ENCODE results near the gene RNF128. TPM values are rescaled to one million over a fixed set of nuclear protein-coding genes. Genes with fewer than 3 reads are reported as not detected.
A peak's percentile ranks its signal among the peaks of the same experiment; 100 is the strongest.

The RNF128 gene
- total and polyA plus RNA-seq, 2 donors (not counting 3 experiments of a cell fraction or from before 2014, with no cell fraction given), result not detected

DNA sequence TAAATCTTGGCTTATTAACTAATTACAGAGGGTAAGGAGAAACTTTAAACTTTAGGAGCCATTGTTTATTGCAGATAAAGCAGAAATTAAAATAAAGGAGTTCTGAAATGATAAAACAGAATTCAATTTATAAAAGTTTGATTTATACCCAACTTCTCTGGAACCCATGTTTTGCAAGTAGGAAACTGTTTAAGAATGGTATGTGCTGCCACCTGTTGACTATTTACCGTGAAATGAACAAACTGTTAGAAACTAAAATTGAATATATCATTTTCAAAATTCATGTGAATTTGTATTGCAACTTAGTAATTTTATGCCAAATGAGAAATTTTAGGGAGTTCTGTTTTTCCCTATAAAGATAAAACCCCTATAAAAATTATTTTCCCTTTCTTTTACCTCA lies 65.0 kb downstream of the RNF128 start:
- Histone ChIP-seq H3K9me3 (replicated peaks; ENCODE audit: control insufficient read depth, insufficient read depth, low read length) (no peaks in the 10 kb centered on the region), H3K4me3 (replicated peaks in 1 of 3; ENCODE audit: insufficient read depth in 1 of 3, low read depth in 1 of 3, low read length in 3 of 3) (no peak overlapping the region), H3K36me3 (ENCODE audit: control insufficient read depth in 2 of 2, extremely low read depth in 1 of 2, insufficient read depth in 2 of 2, low read length in 2 of 2) (no peaks in the 10 kb centered on the region), H3K9me1 (replicated peaks; ENCODE audit: control insufficient read depth, extremely low read depth, insufficient read depth, low read length) (no peaks in the 10 kb centered on the region), H3K79me2 (ENCODE audit: control insufficient read depth, insufficient read depth, low read length) (no peaks in the 10 kb centered on the region), H3K27me3 (ENCODE audit: control insufficient read depth in 2 of 2, insufficient read depth in 2 of 2, low read length in 2 of 2) (peaks cover 0 to 1% of the 10 kb centered on the region in 2 experiments), H3K4me2 (ENCODE audit: insufficient read depth, low read length) (no peak overlapping the region), H3K9ac (replicated peaks; ENCODE audit: extremely low read depth, insufficient read depth, low read length) (no peak overlapping the region), H2AFZ (ENCODE audit: low read depth, low read length) (no peak overlapping the region), H3K4me1 (ENCODE audit: control insufficient read depth, extremely low read depth, insufficient read depth, low read length) (no peaks in the 10 kb centered on the region), H3K27ac (ENCODE audit: insufficient read depth, low read depth, low read length) (no peak overlapping the region), H4K20me1 (replicated peaks; ENCODE audit: control insufficient read depth, extremely low read depth, insufficient read depth, low read length) (no peaks in the 10 kb centered on the region)
- BruUV-seq (replicated peaks), result no TSS peak
- DNase-seq (ENCODE audit: low read depth, low spot score) (peak; percentile 2), FAIRE-seq (peak; percentile 24)
- intact Hi-C loops (cut with micrococcal nuclease), result loop anchor here (5.0 to 10.0 kb wide), 2 partner anchors 307 to 374 kb away; no protein-coding TSS in a partner anchor
- dilution Hi-C loops (cut with MboI; ENCODE audit: extremely low pct_ligation_motif_present, low sequenced_read_pairs), result no loop called here
- ChIA-PET CTCF (interaction anchor here (0.8 to 1.0 kb wide), 4 partner anchors 9 to 915 kb away, joined by 3 read pairs; no protein-coding TSS in a partner anchor), POLR2A (no interaction called here)
- TF ChIP-seq GATA2 (IDR thresholded peaks at IDR 0.05; ENCODE audit: insufficient read depth, insufficient read length, low read depth, low read length), result no peak
- TF ChIP-seq JUN (IDR thresholded peaks at IDR 0.05; ENCODE audit: borderline replicate concordance, insufficient read depth, insufficient read length, low read depth), result no peak
- no peak for TF ChIP-seq FOS (IDR thresholded peaks at IDR 0.05; ENCODE audit: borderline replicate concordance, insufficient read depth, low read length)
- TF ChIP-seq POLR2A (IDR thresholded peaks at IDR 0.05; ENCODE audit: low read depth, low read length), result no peak
- TF ChIP-seq, protein P1, sequence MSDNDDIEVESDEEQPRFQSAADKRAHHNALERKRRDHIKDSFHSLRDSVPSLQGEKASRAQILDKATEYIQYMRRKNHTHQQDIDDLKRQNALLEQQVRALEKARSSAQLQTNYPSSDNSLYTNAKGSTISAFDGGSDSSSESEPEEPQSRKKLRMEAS (IDR thresholded peaks at IDR 0.05; ENCODE audit: insufficient read depth, insufficient read length), result no peak
- no peak for TF ChIP-seq MYC (IDR thresholded peaks at IDR 0.05; ENCODE audit: low read depth, low read length)
- TF ChIP-seq, protein P2, sequence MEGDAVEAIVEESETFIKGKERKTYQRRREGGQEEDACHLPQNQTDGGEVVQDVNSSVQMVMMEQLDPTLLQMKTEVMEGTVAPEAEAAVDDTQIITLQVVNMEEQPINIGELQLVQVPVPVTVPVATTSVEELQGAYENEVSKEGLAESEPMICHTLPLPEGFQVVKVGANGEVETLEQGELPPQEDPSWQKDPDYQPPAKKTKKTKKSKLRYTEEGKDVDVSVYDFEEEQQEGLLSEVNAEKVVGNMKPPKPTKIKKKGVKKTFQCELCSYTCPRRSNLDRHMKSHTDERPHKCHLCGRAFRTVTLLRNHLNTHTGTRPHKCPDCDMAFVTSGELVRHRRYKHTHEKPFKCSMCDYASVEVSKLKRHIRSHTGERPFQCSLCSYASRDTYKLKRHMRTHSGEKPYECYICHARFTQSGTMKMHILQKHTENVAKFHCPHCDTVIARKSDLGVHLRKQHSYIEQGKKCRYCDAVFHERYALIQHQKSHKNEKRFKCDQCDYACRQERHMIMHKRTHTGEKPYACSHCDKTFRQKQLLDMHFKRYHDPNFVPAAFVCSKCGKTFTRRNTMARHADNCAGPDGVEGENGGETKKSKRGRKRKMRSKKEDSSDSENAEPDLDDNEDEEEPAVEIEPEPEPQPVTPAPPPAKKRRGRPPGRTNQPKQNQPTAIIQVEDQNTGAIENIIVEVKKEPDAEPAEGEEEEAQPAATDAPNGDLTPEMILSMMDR (IDR thresholded peaks at IDR 0.05; ENCODE audit: extremely low read depth in 1 of 2, insufficient read depth in 1 of 2, low read depth in 1 of 2, low read length in 2 of 2), result no peak
- TF ChIP-seq EZH2 (IDR thresholded peaks at IDR 0.05; ENCODE audit: borderline replicate concordance, low read depth, low read length, severe bottlenecking), result no peak
- no peak for TF ChIP-seq POLR2AphosphoS5 (IDR thresholded peaks at IDR 0.05; ENCODE audit: insufficient read depth, low read depth, low read length)

Measured in endothelial cell of umbilical vein (primary cell).